Head of caudate nucleus (tissue), 42 donors: ENCODE data around the gene KCNQ1OT1.

Experiments used
- DNase-seq, 42 donors: peaks; one replicate each; pipeline versions ENCODE4 v3.0.0 to v3.0.0-alpha.2; 2020 to 2021; ENCODE audit warnings: mixed read lengths in 7 of 42
- intact Hi-C: fragments of 100-400 bp; cut with DNase I; formaldehyde crosslinking; loops from one replicate; pipeline ENCODE4 v1.15.0; 2022

The KCNQ1OT1 gene

GRCh38 chr11:2573240-2574042 lies 126.4 kb downstream of the KCNQ1OT1 start:
- DNase-seq = peak in 9 of 42 donors; percentile 0 to 35 (median 5)

DNA sequence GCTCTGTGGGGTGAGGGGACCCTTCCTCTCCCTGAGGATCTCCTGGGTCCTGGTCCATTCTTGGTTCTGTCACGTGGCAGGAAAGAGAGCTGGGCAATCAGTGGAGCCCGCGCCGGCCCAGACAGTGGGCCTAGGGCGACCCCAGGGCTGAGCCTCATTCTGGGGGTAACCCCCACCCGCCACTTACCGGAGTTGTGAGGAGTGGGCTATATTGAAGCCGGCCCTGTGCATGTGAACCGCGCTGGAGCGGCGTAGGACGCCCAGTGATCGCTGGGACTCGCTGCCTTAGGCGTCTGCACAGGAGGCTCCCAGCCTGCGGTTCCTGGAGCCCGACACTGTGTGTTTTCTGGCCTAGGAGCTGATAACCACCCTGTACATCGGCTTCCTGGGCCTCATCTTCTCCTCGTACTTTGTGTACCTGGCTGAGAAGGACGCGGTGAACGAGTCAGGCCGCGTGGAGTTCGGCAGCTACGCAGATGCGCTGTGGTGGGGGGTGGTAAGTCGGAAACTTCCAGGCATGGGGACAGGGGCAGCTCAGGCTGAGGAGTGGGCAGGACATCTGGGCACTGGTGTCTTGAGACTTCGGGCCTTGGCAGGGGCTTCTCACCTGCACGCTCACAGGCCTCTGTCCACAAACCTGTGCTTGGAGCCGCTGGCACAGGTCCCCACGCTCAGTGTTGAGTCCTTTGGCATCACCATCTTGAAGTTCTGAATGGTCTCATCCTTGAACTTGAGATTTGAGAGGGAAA lies 127.1 kb downstream of the KCNQ1OT1 start:
- DNase-seq = peak in 6 of 42 donors; percentile 0 to 23 (median 2)

More at GRCh38 chr11:2573240-2574042, 126.4 kb downstream of the KCNQ1OT1 start:
- intact Hi-C loops = no loop called here

DNA sequence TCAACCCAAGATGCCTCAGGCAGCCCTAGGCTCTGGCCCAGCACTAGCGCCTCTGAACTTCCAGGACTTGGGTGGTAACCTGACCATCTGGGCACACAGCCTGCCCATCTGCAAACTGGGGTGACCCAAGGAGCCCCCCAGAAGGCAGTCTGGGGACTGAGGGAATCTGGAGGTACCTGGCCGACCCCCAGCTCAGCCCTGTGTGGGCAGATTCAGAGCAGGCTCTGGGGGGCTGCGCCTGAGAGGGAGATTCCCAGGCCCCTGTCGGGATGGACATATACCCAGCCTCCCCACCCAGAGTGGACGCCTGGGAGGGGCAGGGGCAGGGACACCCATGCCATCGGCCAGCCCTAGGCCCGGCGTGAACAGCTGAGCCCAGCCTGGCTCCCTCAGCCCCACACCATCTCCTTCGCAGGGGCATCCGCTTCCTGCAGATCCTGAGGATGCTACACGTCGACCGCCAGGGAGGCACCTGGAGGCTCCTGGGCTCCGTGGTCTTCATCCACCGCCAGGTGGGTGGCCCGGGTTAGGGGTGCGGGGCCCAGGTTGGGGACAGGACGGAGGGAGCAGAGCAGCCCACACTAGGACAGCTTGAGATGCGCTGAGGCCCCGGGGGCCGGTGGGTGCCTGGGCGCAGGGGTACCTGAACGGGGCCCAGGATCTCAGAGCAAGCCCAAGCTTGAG lies 128.1 kb downstream of the KCNQ1OT1 start:
- DNase-seq = peak in 2 of 42 donors; percentile 14 to 20
- intact Hi-C loops = no loop called here

More for the DNA sequence above, 127.1 kb downstream of the KCNQ1OT1 start:
- intact Hi-C loops = no loop called here

- intact Hi-C loops = no loop called here
- DNase-seq = peak in 3 of 42 donors; percentile 1 to 23 (median 14)
These were observed 128.8 kb downstream of the KCNQ1OT1 start for GRCh38 chr11:2570841-2571597.

- intact Hi-C loops = no loop called here
- DNase-seq = peak in 2 of 42 donors; percentile 1 to 9
These were observed 129.5 kb downstream of the KCNQ1OT1 start for GRCh38 chr11:2570211-2570811.

GRCh38 chr11:2569731-2570210 lies 130.0 kb downstream of the KCNQ1OT1 start:
- peak in 3 of 42 donors; percentile 1 to 26 (median 13) for DNase-seq
- intact Hi-C loops = no loop called here

- intact Hi-C loops = no loop called here
- peak in 2 of 42 donors; percentile 0 to 25 for DNase-seq
These were observed 130.5 kb downstream of the KCNQ1OT1 start for GRCh38 chr11:2569321-2569721.

DNA sequence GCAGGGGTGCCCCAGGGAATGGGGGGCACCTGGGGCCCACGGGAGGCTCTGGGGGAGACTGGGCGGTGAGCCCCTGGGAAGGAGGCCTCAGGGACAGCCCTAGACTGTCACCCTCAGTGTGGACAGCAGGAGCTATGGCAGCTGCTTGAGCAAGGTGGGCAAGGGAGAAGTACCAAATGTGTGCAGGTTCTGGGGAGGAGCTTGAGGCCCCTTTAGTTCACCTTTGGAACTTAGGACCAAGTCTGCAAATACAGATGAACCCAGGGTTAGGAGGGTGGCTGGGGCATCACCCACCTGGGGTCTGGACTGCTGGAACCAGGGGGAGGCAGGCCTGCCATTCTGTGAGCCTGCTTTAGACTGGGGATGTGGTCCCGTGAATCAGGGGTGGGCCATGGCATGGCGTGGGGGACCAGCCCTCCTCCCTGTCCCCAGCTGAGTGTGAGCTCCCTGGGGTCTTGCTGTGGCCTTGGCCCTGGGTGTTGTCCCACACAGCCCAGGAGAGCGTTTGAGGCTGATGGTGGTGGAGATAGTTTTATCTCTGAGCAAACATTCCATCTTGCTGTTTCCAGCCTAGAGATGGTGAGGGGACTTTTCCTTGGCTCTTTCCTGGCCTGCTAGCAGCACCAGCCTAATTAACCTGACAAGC lies 132.6 kb downstream of the KCNQ1OT1 start:
- DNase-seq = peak in 2 of 42 donors; percentile 13 to 23
- intact Hi-C loops = no loop called here

GRCh38 chr11:2566223-2567025 lies 133.4 kb downstream of the KCNQ1OT1 start:
- DNase-seq = peak in 12 of 42 donors; percentile 1 to 64 (median 38)
- intact Hi-C loops = no loop called here

GRCh38 chr11:2565447-2566222 lies 134.2 kb downstream of the KCNQ1OT1 start:
- intact Hi-C loops = no loop called here
- peak in 3 of 42 donors; percentile 4 to 18 (median 9) for DNase-seq

DNA sequence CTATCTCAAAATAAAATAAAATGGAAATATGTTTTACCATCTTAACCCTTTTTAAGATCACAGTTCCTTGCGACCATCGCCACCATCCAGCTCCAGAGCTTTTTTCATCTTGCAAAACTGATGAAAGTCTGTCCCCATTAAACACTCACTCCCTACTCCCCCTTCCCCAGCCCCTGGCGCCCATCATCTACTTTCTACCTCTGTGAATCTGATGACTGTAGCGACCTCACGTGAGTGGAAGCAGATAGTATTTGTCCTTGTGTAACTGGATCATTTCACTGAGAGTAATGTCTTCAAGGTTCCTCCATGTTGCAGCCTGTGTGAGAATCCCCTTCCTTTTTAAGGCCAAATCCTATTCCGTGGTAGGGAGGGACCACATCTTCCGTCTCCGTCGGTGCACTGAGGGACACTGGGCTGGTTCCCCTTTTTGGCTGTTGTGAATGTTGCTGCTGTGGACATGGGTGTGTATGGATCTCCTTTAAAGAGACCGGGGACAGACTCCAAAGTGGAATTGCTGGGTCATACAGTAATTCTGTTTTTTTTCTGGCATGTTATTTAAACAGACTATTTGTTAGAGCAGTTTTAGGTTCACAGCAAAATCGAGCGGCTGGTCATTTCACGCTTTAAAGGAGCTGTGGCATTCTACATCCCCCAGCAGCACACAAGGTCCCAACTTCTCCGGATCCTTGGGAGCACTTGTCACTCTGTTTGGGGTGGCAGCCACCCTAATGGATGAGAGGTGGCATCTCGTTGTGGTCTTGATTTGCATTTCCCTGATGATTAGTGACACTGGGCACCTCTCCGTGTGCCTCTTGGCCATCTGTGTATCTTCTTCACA lies 135.0 kb downstream of the KCNQ1OT1 start:
- peak in 4 of 42 donors; percentile 0 to 26 (median 7) for DNase-seq
- intact Hi-C loops = no loop called here

- intact Hi-C loops = no loop called here
- DNase-seq = peak in 2 of 42 donors; percentile 2 to 3
These were observed 135.7 kb downstream of the KCNQ1OT1 start for GRCh38 chr11:2564008-2564530.

DNA sequence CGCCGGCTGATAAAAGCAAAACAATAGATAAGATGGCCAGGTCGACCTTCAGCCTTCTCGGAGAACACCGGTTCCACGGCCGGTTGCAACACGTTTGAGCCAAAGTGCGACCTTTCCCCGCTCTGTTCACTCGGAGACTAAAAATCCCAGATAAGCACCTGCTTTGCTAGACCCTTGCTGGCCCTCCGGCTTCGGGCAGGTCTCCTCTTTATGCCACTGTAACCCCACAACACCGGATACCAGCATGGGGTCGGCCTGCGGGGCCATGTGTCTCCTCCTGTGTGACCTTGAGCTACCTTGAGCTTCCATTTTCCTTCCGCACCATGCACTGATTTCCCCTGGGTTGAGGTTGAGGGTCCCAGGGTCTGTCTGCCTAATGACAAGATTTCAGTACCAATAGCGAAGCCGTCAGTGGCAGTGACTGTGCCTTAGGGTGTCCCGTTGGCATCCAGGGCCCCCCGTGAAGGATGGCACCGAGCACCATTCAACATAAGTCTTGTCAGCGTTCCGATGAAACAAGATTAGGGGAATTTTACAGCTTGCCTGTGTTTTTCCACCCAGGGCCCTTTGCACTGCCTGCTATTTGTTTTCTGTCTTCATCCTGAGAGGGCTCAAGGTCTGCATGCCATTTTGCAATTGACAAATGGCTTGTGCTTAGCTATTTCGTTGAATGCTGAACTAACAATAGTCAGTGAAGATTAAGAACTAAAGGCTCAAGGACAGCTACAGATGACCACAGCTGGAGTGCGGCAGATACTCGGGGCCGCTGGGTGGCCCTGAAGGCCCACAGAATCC lies 136.4 kb downstream of the KCNQ1OT1 start:
- intact Hi-C loops = no loop called here
- peak in 4 of 42 donors; percentile 0 to 26 (median 5) for DNase-seq

- no peak for DNase-seq
- intact Hi-C loops = no loop called here
These were observed 136.9 kb downstream of the KCNQ1OT1 start for GRCh38 chr11:2562890-2563212.
